IMR-90 (cell line): ENCODE results near the gene ZNF408. TPM values are rescaled to one million over a fixed set of nuclear protein-coding genes. Genes with fewer than 3 reads are reported as not detected.

ENCODE experiments used
- ATAC-seq: fragments of 200-7000 bp; cut with Tn5 transposase; 2 replicates; pipeline ENCODE4 v1.9.1; 2020; ENCODE audit warnings: low read depth, mild to moderate bottlenecking, moderate library complexity
- BruUV-seq: library from RNA; stranded (reverse); fragments of 400-500 nt; replicated peaks from 2 replicates; lab custom pipeline; 2021; lab: Mats Ljungman, UMichigan
- CTCF ChIA-PET: fragments of 300-600 bp; formaldehyde crosslinking; extraction: SDS; loops from one replicate; lab custom pipeline; 2021; ENCODE audit warnings: antibody characterized with exemption; lab: Yijun Ruan, JAX
- POLR2A ChIA-PET: fragments of 300-600 bp; sonication (Branson Sonifier 250); formaldehyde crosslinking; loops from one replicate; lab custom pipeline; 2022; ENCODE audit warnings: antibody characterized with exemption; ENCODE audit not compliant: unreplicated experiment; lab: Charles Lee
- DNase-seq: peaks from one replicate; pipeline ENCODE4 v3.0.0; 2013
- H2AFZ ChIP-seq: replicated peaks from 2 replicates; pipeline ENCODE3; 2013; ENCODE audit warnings: low read length, mild to moderate bottlenecking; ENCODE audit not compliant: poor library complexity
- H2AK5ac ChIP-seq: 2 replicates; pipeline ENCODE4 v1.6.1; 2013; ENCODE audit warnings: low read depth, low read length, inconsistent platforms
- H2AK9ac ChIP-seq: replicated peaks from 2 replicates; pipeline ENCODE3; 2013; ENCODE audit warnings: mild to moderate bottlenecking, low read depth, low read length, moderate library complexity; ENCODE audit not compliant: poor library complexity
- H2BK120ac ChIP-seq: 2 replicates; pipeline ENCODE4 v1.6.1; 2013; ENCODE audit warnings: low read depth, low read length, inconsistent platforms
- H2BK15ac ChIP-seq: 3 replicates; pipeline ENCODE4 v1.6.1; 2013; ENCODE audit warnings: low read depth, low read length, inconsistent platforms
- H2BK20ac ChIP-seq: 2 replicates; pipeline ENCODE4 v1.6.1; 2013; ENCODE audit warnings: low read depth, mild to moderate bottlenecking, inconsistent platforms, low read length, moderate library complexity
- H2BK5ac ChIP-seq: 2 replicates; pipeline ENCODE4 v1.6.1; 2013; ENCODE audit warnings: mild to moderate bottlenecking, low read depth, low read length, inconsistent platforms; ENCODE audit not compliant: poor library complexity, severe bottlenecking
- H3K14ac ChIP-seq: replicated peaks from 2 replicates; pipeline ENCODE4 v1.6.1; 2013; ENCODE audit warnings: low read depth, low read length, inconsistent platforms
- H3K18ac ChIP-seq: 2 replicates; pipeline ENCODE4 v1.6.1; 2013; ENCODE audit warnings: low read depth, low read length, control low read depth
- H3K23ac ChIP-seq: 2 replicates; pipeline ENCODE4 v1.6.1; 2013; ENCODE audit warnings: low read depth, low read length, inconsistent platforms
- H3K27ac ChIP-seq: 2 replicates; pipeline ENCODE4 v1.5.1; 2013; ENCODE audit warnings: mild to moderate bottlenecking, control low read depth, low read length; ENCODE audit not compliant: insufficient read depth
- H3K27me3 ChIP-seq: 2 replicates; pipeline ENCODE4 v1.6.1; 2013; ENCODE audit warnings: low read length; ENCODE audit not compliant: control insufficient read depth, insufficient read depth
- H3K36me3 ChIP-seq: 2 replicates; pipeline ENCODE4 v1.6.1; 2013; ENCODE audit warnings: low read length, mixed read lengths; ENCODE audit not compliant: control insufficient read depth, insufficient read depth
- H3K4ac ChIP-seq: 2 replicates; pipeline ENCODE4 v1.6.1; 2013; ENCODE audit warnings: low read depth, low read length, inconsistent platforms
- H3K4me1 ChIP-seq: 2 replicates; pipeline ENCODE4 v1.6.1; 2013; ENCODE audit warnings: low read length, mixed read lengths; ENCODE audit not compliant: control insufficient read depth, insufficient read depth
- H3K4me2 ChIP-seq: 2 replicates; pipeline ENCODE4 v1.6.1; 2013; ENCODE audit warnings: low read depth, mild to moderate bottlenecking, control low read depth, low read length, moderate library complexity
- H3K4me3 ChIP-seq: 2 replicates; pipeline ENCODE4 v1.5.1; 2013; ENCODE audit warnings: low read depth, mild to moderate bottlenecking, control low read depth, low read length, moderate library complexity; ENCODE audit not compliant: insufficient read depth
- H3K56ac ChIP-seq: 2 replicates; pipeline ENCODE4 v1.6.1; 2013; ENCODE audit warnings: low read length, inconsistent platforms; ENCODE audit not compliant: insufficient read depth; ENCODE audit errors: extremely low read depth
- H3K79me1 ChIP-seq, 2 experiments: 2 replicates each; pipeline ENCODE4 v1.6.1; 2013; ENCODE audit warnings: low read length in 2 of 2, inconsistent platforms in 1 of 2, low read depth in 1 of 2
- H3K9ac ChIP-seq: 2 replicates; pipeline ENCODE4 v1.6.1; 2013; ENCODE audit warnings: low read depth, low read length, control low read depth
- H3K9me1 ChIP-seq: 2 replicates; pipeline ENCODE4 v1.6.1; 2013; ENCODE audit warnings: low read length, inconsistent platforms; ENCODE audit not compliant: insufficient read depth
- H3K9me3 ChIP-seq: 2 replicates; pipeline ENCODE4 v1.6.1; 2013; ENCODE audit warnings: low read length; ENCODE audit not compliant: control insufficient read depth, insufficient read depth
- H4K20me1 ChIP-seq: 2 replicates; pipeline ENCODE4 v1.6.1; 2013; ENCODE audit warnings: low read length, inconsistent platforms; ENCODE audit not compliant: insufficient read depth
- H4K5ac ChIP-seq: 2 replicates; pipeline ENCODE4 v1.6.1; 2013; ENCODE audit warnings: mild to moderate bottlenecking, low read depth, low read length, control low read depth
- H4K8ac ChIP-seq, 2 experiments: 2 replicates each; pipeline ENCODE4 v1.6.1; 2013; ENCODE audit warnings: low read depth in 2 of 2, low read length in 2 of 2, control low read depth in 1 of 2, inconsistent platforms in 1 of 2
- H4K91ac ChIP-seq: 2 replicates; pipeline ENCODE4 v1.6.1; 2013; ENCODE audit warnings: low read depth, low read length, inconsistent platforms; ENCODE audit not compliant: insufficient read depth
- RCOR1 ChIP-seq: IDR thresholded peaks from 2 replicates; pipeline ENCODE4 v1.6.1; 2012; ENCODE audit warnings: mild to moderate bottlenecking, low read length, improper control_type of control experiment; ENCODE audit not compliant: insufficient replicate concordance
- WGBS, 2 experiments: methylation state at CpG; one replicate each; pipeline versions ENCODE4 v1.1.5 to v1.1.7; 2013; ENCODE audit warnings: missing lambda C conversion rate in 2 of 2; ENCODE audit not compliant: insufficient read length in 1 of 2; ENCODE audit errors: extremely low coverage in 2 of 2; 5-methylcytosine and 5-hydroxymethylcytosine counted together
- dilution Hi-C: fragments of 300-500 bp; cut with HindIII; formaldehyde crosslinking; loops from one replicate; pipeline ENCODE4 v1.14.3; 2018; ENCODE audit warnings: low sequenced_read_pairs; ENCODE audit not compliant: unreplicated experiment
- in situ Hi-C: fragments of 300-500 bp; cut with MboI; formaldehyde crosslinking; loops from 3 replicates; pipeline ENCODE4 v1.14.3; 2019; ENCODE audit warnings: low sequenced_read_pairs, inconsistent platforms, mixed read lengths
- intact Hi-C: fragments of 100-400 bp; cut with micrococcal nuclease; formaldehyde crosslinking; loops from 2 replicates; pipeline ENCODE4 v1.10.0; 2022
- polyA plus RNA-seq, 3 experiments: library from polyadenylated mRNA; depleted of rRNA; stranded (reverse); fragments of >200 nt; gene quantifications; 2 replicates each; pipeline ENCODE4 v1.2.3, GENCODE V29; 2012; ENCODE audit warnings: low replicate concordance in 1 of 3
- total RNA-seq: library from RNA; depleted of rRNA; stranded (reverse); fragments of >200 nt; gene quantifications from 2 replicates; pipeline ENCODE4 v1.2.3, GENCODE V29; 2012

The ZNF408 gene
- total and polyA plus RNA-seq, 2 of the 4 experiments (the other 2 are of a cell fraction), result 9.5 to 11.1 TPM

- intact Hi-C loops (no loop called here), dilution Hi-C loops (no loop called here), in situ Hi-C loops (no loop called here)
- no peak overlapping the region for H3K18ac ChIP-seq
- no peaks in the 10 kb centered on the region for H3K9me1 ChIP-seq
- DNase-seq (no peak), ATAC-seq (no peak; the same call in 1 of the 2 replicates)
- no peak overlapping the region for H4K5ac ChIP-seq
- no peak overlapping the region for H2BK120ac ChIP-seq
- H3K79me1 ChIP-seq, result no peaks in the 10 kb centered on the region
- H4K91ac ChIP-seq, result no peak overlapping the region
- WGBS, 2 experiments, result 63% methylated on average over 4 of the region's 6 CpGs; no CpG with 5 or more reads in 1 of the 2 experiments
- TF ChIP-seq RCOR1, result no peak
- no peak overlapping the region for H3K14ac ChIP-seq
- H3K23ac ChIP-seq, result no peak overlapping the region
- BruUV-seq, result no TSS peak
- no peak overlapping the region for H3K56ac ChIP-seq
- no peak overlapping the region for H3K4me2 ChIP-seq
- no peak overlapping the region for H3K4ac ChIP-seq
- peaks cover 22% of the 10 kb centered on the region for H3K36me3 ChIP-seq
- H2AK5ac ChIP-seq, result no peak overlapping the region
- H4K8ac ChIP-seq, result no peak overlapping the region
- ChIA-PET POLR2A (no interaction called here), CTCF (no interaction called here)
- no peak overlapping the region for H3K4me3 ChIP-seq
- H2AFZ ChIP-seq, result no peak overlapping the region
- H2BK5ac ChIP-seq, result no peak overlapping the region
- H3K27me3 ChIP-seq, result no peaks in the 10 kb centered on the region
- no peak overlapping the region for H2BK20ac ChIP-seq
- no peak overlapping the region for H2BK15ac ChIP-seq
- no peaks in the 10 kb centered on the region for H3K9me3 ChIP-seq
- no peaks in the 10 kb centered on the region for H4K20me1 ChIP-seq
- H3K27ac ChIP-seq, result no peak overlapping the region
- no peak overlapping the region for H3K9ac ChIP-seq
- H3K4me1 ChIP-seq, result peaks cover under 1% of the 10 kb centered on the region
- no peak overlapping the region for H2AK9ac ChIP-seq
These were observed 38.1 kb downstream of the ZNF408 start for GRCh38 chr11:46738887-46739286.
